Epithelial cell of esophagus (primary cell): ENCODE data around the gene HOXB8.

Source experiments
- DNase-seq: peaks from one replicate; pipeline ENCODE4 v3.0.0; 2010; ENCODE audit warnings: low read depth
- H3K4me3 ChIP-seq: 2 replicates; pipeline ENCODE4 v1.5.1; 2011; ENCODE audit warnings: mild to moderate bottlenecking, low read length, control low read depth
- TF ChIP-seq, protein P1 (sequence below): IDR thresholded peaks from 2 replicates; pipeline ENCODE4 v1.5.1; 2011; ENCODE audit warnings: low read depth, mild to moderate bottlenecking, low read length, control low read depth, inconsistent platforms; ENCODE audit not compliant: insufficient read depth; ENCODE audit errors: missing control alignments

The HOXB8 gene

GRCh38 chr17:48579471-48579759, 35.7 kb downstream of the HOXB8 start:
- TF ChIP-seq, protein P1, sequence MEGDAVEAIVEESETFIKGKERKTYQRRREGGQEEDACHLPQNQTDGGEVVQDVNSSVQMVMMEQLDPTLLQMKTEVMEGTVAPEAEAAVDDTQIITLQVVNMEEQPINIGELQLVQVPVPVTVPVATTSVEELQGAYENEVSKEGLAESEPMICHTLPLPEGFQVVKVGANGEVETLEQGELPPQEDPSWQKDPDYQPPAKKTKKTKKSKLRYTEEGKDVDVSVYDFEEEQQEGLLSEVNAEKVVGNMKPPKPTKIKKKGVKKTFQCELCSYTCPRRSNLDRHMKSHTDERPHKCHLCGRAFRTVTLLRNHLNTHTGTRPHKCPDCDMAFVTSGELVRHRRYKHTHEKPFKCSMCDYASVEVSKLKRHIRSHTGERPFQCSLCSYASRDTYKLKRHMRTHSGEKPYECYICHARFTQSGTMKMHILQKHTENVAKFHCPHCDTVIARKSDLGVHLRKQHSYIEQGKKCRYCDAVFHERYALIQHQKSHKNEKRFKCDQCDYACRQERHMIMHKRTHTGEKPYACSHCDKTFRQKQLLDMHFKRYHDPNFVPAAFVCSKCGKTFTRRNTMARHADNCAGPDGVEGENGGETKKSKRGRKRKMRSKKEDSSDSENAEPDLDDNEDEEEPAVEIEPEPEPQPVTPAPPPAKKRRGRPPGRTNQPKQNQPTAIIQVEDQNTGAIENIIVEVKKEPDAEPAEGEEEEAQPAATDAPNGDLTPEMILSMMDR: no peak
- H3K4me3 ChIP-seq: no peak overlapping the region
- DNase-seq: no peak

GRCh38 chr17:48578616-48579470, 36.2 kb downstream of the HOXB8 start:
- TF ChIP-seq, protein P1: no peak
- H3K4me3 ChIP-seq: peak overlapping the region; percentile 16
- no peak for DNase-seq

GRCh38 chr17:48577946-48578615, 37.0 kb downstream of the HOXB8 start, which contains the start of gene HOXB4:
Gene HOXB4, minus strand, starts transcription at chr17:48578350. Its CDS starts 31 bp downstream, at chr17:48578319.
- TF ChIP-seq, protein P1: no peak
- H3K4me3 ChIP-seq: peak within 1 kb of the TSS; percentile 22
- no peak for DNase-seq

- DNase-seq: no peak
- H3K4me3 ChIP-seq: peak overlapping the region; percentile 18
- TF ChIP-seq, protein P1: no peak
Observed at GRCh38 chr17:48577330-48577945, 37.7 kb downstream of the HOXB8 start.

GRCh38 chr17:48576479-48577309, 38.4 kb downstream of the HOXB8 start:
- peak; percentile 40 for DNase-seq
- no peak overlapping the region for H3K4me3 ChIP-seq
- TF ChIP-seq, protein P1: no peak

- TF ChIP-seq, protein P1: no peak
- DNase-seq: no peak
- H3K4me3 ChIP-seq: no peak overlapping the region
Observed at GRCh38 chr17:48575673-48576478, 39.2 kb downstream of the HOXB8 start.
